HG02759 (cell line): ENCODE measurements around the gene MTCH1.

Experiments
- ATAC-seq: cut with Tn5 transposase; IDR thresholded peaks from one replicate; pipeline ENCODE4 v1.9.1; 2021; ENCODE audit warnings: mild to moderate bottlenecking, moderate library complexity; ENCODE audit not compliant: unreplicated experiment

The MTCH1 gene, protein sequence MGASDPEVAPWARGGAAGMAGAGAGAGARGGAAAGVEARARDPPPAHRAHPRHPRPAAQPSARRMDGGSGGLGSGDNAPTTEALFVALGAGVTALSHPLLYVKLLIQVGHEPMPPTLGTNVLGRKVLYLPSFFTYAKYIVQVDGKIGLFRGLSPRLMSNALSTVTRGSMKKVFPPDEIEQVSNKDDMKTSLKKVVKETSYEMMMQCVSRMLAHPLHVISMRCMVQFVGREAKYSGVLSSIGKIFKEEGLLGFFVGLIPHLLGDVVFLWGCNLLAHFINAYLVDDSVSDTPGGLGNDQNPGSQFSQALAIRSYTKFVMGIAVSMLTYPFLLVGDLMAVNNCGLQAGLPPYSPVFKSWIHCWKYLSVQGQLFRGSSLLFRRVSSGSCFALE

DNA sequence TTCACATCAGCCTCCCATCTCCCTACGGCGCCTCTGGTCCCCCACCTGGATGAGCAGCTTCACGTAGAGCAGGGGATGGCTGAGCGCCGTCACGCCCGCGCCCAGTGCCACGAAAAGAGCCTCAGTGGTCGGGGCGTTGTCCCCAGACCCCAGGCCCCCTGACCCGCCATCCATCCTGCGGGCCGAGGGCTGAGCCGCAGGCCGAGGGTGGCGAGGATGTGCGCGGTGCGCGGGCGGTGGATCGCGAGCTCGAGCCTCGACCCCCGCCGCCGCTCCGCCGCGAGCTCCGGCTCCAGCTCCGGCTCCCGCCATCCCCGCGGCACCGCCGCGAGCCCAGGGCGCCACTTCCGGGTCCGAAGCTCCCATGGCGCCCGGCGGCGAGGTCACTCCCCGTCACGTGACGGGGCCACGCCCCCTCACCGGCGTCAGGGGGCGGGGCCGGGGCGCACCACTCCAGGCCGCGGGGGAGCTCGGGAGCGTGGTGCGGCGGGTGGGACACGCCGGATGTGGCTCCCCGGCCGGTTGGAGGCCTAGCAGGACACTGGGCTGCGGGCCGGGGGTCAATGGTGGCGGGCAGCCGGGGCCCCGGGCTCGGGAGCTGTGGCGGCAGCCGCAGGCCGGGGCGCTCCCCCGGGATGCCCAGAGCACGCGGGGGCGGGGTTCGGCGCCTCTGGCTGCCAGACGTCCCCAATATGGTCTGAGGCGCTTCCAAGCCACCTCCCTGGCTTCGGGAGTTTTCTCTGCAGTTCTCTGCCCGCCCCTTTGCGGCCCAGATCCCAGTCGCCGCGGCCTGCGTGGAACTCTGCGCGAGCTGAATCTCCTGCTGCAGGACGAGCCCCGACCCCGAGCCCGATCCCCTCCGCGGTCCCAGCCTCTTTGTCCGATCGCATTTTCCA, at the start of gene MTCH1:
TSS of gene MTCH1 (minus strand) at position 389 of the 896 bp plus-strand sequence. CDS start at position 366, 23 bp downstream.
- ATAC-seq: peak; percentile 90

GRCh38 chr6:37033819-37034795, 48.1 kb upstream of the MTCH1 start:
- ATAC-seq: no peak

DNA sequence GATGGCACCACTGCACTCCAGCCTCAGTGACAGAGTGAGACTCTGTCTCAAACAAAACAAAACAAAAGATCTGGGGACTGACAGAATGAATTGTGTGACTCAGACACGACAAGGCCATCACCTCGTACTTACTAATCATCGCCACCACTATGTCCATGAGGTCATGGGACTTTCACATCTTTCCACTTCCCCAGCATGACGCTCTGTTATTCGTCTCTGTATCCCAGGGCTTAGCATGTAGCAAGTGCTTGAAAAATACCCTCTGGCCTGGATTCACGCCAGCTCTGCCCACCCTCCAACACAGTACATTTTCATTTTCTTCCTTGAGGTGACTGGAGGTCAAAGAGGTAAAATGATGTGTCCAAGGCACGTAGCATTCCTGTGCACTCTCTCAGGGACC, 47.3 kb upstream of the MTCH1 start:
- no peak for ATAC-seq

DNA sequence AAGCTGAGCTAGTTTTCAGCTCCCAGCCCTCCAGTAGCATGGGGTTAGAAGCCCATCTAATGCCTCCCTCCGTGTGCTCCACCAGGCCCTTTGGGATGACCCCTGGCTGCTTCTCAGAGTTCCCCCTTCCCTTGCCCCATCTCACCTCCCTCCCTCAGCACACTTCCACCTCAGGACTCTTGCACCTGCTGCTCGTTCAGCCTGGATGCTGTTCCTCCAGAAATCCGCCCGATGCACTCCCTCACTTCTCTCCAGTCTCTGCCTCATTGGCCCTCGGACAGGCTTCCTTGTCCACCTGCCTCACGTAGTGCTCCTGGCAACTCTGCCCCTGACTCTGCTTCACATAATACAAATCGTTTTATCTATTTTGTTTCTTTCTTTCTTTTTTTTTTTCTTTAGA, 46.2 kb upstream of the MTCH1 start:
- ATAC-seq: no peak

GRCh38 chr6:37030599-37030998, 44.6 kb upstream of the MTCH1 start:
- no peak for ATAC-seq

- ATAC-seq: no peak
Measured at GRCh38 chr6:37029249-37029971, 43.4 kb upstream of the MTCH1 start.

GRCh38 chr6:37027811-37028469, 41.9 kb upstream of the MTCH1 start:
- ATAC-seq: no peak

DNA sequence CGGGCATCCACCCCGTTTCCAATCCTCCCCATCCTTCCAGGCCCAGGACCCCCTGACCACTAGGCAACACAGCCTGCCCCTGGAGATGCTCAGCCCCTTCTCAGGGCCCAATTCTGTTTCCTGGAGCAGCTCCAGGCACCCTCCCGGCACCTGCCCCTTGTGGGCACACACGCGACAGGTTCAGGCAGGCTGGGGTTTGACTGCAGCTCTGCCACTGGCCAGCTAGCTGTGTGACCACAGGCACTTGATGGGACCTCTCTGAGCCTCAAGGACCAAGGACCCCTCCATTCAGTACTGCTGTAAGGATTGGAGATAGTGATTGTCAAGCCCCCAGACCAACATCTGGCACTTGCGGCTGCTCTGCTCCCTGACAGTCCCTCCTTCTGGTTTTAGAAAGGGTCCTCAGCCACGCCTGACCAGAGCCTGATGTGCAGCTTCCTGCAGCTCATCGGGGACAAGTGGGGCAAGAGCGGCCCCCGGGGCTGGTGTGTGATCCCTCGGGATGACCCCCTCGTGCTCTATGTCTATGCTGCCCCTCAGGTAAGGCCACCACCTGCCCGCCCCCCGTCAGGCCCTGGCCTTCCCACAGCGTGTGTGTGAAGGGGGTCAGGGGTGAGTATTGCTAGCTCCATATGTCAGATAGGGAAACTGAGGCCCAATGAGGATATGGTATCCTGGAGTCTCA, 41.2 kb upstream of the MTCH1 start:
- no peak for ATAC-seq

GRCh38 chr6:37025621-37026466, 39.8 kb upstream of the MTCH1 start:
- no peak for ATAC-seq

- ATAC-seq: no peak
Measured at GRCh38 chr6:37024656-37025337, 38.8 kb upstream of the MTCH1 start.

DNA sequence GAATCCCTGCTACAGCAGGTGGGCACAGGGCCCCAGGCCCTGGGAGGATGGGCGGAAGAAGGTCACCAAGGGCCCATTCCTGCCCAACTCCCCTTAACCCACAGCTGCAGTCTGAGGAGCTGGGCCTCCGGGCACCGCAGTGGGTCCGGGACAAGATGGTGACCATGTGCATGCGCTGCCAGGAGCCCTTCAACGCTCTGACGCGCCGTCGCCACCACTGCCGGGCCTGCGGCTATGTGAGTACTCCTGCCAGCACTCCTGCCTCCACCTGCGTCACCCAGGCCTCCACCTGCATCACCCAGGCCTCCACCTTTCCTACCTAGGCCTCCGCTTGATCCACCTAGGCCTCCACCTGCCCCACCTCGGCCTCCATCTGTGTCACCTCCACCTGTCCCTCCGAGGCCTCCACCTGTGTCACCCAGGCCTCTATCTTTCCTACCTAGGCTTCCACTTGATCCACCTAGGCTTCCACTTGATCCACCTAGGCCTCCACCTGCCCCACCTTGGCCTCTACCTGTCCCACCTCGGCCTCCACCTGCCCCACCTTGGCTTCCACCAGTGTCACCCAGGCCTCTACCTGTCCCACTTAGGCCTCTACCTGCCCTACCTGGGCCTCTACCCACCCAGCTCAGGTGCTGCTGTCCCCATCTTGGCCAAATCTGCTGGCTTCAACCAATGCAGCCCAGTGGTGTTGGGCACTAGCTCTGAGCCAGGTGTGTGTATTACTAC, 36.3 kb upstream of the MTCH1 start:
- ATAC-seq: no peak

GRCh38 chr6:37021356-37022129, 35.5 kb upstream of the MTCH1 start:
- ATAC-seq: no peak

GRCh38 chr6:37020812-37021211, 34.8 kb upstream of the MTCH1 start:
- ATAC-seq: no peak

DNA sequence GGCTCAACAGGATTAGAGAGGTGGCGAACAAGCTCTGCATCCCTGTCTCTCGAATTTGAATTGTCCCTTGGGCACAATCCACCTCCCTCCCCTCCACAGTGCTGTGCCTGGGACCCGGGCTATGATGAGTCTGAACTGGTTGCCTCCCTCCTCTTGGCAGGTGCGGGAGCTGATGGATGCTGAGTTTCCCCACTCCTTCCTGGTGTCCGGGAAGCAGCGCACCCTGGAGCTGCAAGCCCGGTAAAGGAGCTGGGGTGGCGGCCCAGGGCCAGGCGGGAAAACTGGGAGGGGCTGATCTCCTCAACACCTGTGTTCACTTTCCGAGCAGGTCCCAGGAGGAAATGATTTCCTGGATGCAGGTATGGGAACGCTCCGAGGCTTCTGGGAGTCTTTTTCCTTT, 34.4 kb upstream of the MTCH1 start:
- no peak for ATAC-seq

- no peak for ATAC-seq
Measured at GRCh38 chr6:37019065-37019450, 33.1 kb upstream of the MTCH1 start.
